Measurements from ENCODE around the gene CHD5.

Gene CHD5

DNA sequence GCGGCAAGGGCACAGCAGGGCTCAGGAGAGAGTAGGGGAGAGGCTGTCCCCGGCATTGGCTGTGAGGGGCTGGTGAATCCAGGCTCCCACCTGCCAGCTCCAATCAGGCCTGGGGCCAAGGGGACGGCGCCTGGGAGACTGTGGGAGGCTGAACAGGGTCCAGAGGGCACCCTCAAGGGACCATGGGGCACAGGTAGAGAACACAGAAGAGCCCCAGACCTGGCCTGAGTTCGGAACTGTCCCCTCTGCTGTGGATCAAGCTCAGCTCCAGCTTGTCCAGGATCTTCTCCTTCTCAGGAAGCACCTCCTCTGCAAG is 67.5 kb downstream of the CHD5 start:
- DNase-seq (ENCODE audit: low read depth) = no peak

DNA sequence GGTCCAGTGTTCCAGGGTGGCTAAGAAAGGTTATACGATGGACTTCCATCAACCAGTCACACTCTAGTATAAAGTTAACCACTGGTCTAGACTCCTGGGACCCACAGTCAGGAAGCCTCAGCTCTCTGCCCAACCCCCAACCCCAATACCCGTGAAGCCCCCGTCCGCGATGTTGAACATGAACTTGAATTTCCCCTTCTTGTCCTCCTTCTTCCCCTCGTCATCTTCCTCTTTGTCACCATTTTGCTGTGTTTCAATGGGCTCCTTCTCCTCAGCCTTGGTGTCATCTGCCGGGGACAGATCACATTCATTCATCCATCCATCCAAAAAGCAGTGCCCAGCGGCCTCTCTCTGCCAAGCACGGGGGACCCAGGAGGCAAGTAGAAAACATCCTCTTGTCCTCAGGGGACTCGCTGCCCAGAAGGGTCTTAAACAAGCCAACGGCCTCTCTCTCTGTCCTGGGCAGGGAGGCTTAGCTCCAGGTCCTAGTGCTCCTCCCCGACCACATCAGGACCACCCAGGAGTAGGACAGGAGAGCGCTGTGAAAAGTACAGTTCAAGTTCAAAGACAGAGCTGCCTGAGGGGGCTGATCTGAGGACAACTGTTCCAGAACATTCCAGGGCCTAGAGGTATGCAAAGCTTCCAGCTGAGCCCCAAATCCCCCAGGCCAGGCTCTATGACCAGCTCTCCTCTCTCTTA is 68.0 kb downstream of the CHD5 start:
- no peak for DNase-seq (ENCODE audit: low read depth)

DNA sequence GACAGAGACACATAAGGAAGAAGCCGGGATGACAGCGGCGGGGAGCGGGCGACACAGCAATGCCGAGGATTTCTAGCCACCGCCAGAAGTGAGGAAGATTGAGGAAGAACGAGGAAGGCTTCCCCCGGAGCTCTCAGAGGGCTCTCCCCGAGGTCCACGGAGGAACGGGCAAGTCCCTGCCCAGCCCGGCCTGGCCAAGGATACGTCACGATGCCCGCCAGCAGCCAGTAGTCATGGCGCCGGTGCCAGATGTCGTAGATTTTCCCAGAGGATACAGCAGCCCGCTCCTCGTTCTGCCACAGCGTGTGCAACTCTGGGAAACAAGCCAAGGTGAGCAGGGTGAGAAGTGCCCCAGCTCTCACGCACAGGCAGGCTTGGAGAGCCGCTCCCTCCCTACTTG is 68.5 kb downstream of the CHD5 start:
- no peak for DNase-seq (ENCODE audit: low read depth)

DNA sequence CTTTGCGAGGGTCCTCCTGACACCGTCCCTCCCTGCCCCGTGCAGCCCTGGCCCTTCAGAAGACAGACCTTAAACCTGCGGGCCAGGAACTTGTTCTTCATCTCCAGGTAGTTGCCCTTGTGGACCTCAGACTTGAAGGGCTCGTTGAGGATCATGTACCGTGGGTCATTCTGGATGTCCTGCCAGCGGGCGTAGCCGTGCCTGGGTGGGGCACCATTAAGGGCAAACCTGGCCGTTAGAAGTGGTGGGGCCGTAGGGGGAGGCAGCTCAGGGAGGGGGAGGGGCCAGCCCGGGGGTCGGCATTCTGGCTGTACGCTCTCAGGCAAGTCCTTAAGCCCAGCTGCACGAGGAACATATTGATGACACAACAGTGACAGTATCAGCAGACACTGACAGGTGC is 69.8 kb downstream of the CHD5 start:
- DNase-seq (ENCODE audit: low read depth) = no peak

DNA sequence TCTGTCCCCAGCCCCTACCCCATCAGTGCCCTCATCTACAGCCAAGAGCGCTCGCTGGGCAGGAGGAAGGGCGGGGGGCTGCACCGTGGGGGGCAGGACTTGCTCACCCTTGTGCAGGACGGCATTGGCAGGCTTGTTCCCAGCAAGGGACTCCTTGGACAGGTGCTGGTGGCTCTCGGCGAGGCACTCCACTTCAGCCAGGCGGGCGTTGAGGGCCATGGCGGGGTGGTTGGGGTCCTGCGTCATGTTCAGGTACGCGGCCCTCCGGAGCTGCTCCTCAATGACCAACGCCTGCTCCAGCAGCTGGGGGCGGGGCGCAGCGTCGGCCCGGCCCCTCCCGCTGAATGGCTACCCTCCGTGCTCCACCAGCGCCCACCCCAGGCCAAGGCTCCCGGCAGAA is 70.4 kb downstream of the CHD5 start:
- no peak for DNase-seq (ENCODE audit: low read depth)

DNA sequence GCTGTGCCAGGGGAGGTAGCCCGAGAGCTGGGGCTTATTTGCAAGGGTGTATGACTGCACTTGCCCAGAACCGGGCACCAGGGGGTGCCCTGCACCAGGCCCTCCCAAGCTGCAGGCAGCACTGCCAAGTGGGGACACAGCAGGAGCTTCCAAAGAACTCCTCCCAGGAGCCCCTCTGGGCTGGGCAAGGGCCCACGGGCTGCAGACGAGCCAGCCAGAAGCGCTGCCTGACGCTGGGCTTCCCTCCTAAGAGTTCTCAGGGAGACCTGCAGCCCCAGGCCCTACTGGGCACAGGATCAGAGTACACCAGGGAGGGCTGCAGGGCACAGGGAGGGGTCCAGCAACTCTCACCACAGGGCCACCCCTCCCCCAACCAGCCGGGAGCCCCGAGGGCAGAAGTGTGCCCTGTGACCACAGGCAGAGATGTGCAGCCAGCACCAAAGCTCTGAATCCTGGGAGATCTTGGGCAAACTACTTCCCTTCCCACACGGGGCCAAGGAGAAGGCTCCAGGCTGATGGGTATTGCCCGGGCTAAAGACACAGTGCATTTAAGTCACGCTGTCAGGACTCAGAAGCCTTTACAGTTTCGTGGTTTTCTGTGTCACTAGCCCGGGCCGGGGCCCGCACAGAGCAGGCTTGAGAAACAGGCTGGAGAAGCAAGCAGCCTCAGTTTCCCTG is 71.0 kb downstream of the CHD5 start:
- no peak for DNase-seq (ENCODE audit: low read depth)

DNA sequence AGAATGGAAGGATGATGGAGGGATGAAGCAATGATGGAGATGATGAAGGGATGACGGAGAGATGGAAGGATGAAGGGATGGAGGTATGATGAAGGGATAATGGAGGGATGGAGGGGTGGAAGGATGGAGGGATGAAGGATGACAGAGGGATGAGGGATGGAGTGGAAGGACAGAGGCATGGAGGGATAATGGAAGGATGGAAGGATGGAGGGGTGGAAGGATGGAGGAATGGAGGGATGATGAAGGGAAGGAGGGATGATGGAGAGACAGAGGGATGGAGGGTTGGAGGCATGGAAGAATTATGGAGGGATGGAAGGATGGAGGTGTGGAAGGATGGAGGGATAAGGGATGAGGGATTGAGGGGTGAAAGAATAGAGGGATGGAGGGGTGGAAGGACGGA is 71.6 kb downstream of the CHD5 start:
- no peak for DNase-seq (ENCODE audit: low read depth)

DNA sequence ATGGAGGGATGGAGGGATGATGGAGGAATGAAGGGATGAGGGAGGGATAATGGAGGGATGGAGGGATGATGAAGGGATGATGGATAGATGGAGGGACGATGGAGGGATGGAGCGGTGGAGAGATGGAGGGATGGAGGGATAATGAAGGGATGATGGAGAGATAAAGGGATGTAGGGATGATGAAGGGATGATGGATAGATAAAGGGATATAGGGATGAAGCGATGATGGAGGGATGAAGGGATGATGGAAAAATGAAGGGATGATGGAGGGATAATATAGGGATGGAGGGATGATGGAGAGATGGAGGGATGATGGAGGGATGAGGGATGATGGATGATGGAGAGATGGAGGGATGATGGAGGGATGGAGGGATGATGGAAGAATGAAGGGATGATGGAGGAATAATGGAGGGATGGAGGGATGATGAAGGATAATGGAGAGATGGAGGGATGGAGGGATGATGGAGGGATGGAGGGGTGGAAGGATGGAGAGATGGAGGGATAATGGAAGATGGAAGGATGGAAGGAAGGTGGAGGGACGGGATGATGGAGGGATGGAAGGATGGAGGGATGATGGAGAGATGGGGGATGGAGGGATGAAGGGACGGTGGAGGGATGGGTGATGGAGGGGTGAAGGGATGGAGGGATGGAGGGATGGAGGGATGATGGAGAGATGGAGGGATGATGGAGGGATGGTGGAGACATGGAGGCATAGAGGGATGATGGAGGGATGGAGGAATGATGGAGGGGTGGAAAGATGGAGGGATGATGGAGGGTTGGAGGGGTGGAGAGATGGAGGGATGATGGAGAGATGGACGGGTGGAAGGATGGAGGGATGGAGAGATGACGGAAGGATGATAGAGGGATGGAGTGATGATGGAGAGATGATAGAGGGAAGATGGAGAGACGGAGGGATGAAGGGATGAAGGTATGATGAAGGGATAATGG is 72.4 kb downstream of the CHD5 start:
- no peak for DNase-seq (ENCODE audit: low read depth)

DNA sequence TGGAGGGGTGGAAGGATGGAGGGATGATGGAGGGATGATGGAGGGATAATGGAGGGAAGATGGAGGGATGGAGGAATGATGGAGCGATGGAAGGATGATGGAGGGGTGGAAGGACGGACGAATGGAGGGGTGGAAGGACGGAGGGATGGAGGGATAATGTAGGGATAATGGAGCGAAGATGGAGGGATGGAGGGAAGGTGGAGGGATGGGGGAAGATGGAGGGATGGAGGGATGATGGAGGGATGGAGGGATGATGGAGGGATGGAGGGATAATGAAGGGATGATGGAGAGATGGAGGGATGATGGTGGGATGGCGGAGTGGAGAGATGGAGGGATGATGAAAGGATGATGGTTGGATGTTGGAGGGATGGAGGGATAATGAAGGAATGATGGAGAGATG is 73.1 kb downstream of the CHD5 start:
- DNase-seq (ENCODE audit: low read depth) = no peak

DNA sequence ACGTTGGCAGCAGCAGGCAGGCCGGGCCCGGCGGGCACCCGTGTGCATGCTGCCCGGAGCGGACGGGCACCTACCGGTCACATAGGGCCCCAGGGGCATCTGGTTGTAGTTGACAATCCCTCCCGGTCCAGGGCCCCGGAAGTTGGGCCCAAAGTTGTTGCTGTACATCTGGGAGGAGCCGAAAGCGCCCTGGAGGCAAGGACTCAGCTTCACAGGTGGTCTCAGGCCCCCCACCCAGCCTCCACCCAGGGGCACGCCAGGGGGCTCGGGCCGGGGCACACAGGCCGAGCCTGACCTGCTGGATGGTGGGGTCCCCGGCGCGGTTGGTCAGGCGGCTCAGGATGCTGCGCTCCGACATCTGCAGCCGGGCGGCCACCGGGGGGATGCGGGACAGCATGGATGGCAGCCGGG is 73.8 kb downstream of the CHD5 start:
- DNase-seq (ENCODE audit: low read depth) = no peak

DNA sequence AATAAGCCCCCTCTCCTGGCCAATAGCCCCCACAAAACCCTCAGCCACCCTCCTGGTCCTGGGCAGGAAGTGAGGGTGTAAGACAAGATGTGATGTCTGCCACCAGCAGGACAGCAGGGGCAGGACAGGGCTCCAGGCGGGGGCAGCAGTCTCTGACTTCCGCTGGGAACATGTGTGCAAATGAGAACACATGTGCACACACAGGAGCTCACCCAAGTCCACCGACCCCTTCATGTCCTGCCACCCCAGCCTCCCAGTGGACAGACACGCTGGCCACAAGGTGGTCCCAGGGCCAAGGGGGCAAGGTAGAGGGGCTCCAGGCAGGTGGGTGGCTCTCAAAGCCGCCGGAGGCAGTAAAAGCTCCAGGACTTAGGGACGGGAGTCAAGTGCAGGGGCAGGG is 74.4 kb downstream of the CHD5 start:
- no peak for DNase-seq (ENCODE audit: low read depth)

DNA sequence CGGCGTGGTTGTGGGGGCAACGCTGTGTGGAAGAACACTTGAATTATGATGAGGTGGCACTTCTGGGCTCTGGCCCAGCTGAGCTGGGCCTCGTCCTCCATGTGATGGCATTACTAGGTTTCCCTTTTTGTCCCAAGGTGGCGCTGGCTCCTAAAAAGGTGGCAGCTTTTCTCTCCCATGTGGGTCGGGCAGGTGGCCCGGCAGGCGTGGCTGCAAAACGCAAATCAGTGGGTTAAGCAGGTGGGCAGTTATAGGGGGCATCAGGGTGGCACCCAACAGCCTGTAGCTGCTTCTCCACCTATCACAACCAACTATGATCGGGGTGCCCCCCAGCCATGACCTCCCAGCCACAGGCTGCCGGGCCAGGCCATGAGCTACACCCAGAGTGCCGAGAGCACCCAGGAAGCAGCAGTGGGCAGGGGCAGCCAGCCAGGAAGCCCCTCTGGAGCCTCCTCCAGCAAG is 74.9 kb downstream of the CHD5 start:
- no peak for DNase-seq (ENCODE audit: low read depth)

DNA sequence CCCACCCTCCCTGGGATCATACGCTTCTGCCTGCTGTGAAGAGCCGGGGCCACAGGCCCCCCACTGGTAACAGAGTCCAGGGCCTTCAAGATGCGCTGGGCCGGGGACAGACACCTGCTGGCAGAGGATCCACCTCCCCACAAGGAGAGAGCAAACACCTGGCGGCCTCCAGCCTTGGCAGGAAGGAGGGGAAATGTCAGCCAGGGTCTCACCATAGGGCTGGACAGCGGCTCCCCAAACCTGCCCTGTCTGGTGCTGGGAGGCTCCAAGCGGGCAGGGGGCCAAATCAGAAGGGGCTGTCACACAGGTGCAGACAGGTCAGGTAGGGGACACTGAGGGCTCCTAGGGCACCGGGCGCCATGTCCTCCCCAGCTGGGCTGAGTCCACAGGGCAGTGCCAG is 75.5 kb downstream of the CHD5 start:
- DNase-seq (ENCODE audit: low read depth) = no peak

DNA sequence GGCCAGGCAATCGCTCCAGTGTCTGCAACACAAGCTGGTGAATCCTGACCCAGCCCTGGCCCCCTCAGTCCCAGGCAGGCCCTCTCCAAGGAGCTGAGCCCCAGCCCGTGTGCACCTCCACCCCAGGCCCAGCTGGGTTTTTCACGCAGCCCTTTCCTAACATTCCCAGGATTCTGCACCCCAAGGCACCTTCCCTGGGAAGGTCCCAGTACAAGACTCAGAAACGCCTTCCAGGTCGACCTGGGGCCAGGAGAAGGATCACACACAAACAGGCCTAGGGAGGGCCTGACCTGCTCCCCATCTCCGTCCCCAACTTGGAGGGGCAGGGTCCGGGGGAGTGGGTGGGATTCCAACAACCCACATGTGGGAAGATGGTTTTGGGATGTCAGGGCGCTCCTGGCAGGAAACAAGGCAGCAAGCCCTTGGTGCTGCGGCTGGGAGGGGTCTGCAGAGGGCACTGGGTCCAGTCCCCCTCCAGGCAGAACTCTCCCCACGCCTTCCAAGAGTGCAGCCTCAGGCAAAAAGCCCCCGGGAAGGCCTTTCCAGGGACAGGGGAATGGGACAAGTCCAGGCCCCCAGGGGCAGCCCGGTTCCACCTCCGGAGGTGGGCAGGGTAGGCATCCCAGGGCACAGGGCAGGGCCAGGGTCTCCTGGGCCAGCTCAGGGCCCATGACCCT is 76.1 kb downstream of the CHD5 start:
- no peak for DNase-seq (ENCODE audit: low read depth)

DNA sequence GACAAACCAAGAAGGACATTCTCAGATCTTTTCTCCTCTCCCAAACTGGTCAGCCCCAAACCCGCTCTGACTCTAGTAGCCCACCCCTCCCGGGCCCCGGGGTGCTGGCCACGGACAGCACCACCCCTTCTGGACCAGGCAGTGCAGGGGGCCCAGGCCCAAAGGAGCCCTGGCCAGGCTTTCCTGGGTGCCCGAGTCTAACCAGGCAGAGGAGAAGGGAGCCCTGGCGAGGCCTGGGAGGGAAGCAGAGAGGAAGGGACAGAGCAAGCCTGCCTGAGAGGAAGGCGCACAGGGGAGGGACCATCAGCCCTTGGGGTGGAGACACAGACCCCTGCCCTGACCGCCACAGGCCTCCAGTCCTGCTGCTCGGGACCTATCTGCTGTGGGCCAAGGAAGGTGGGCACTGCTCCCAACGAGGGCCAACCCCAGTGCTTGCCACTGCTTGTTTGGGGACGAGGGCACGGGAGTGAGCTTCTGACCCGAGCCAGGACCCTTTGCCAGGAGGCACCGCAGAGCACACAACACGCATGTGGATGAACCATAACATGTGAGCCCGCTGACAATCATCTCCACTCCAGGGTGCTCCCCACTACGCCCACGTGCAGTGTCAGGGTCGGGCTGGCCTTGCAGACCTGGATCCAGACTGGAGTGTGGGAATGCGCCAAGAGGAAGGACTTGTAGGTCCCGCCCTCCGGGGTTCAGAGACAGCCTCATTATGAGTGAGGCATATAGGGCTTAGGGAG is 76.8 kb downstream of the CHD5 start:
- DNase-seq (ENCODE audit: low read depth) = no peak

DNA sequence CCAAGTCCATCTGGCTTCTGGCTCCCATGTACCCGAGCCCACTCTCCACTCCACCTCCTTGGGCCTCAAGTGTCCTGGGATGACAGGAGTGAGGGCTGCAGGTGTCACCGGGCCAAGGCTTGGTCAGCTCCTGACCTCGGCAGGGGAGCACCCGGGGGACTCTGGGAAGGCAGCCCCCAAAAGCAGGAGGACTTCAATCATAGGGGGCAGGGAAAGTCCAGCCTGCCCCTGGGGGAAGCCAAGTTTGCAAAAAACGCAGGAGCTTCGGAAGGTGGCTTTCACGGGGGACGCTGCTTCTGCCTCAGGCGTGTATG is 77.6 kb downstream of the CHD5 start:
- DNase-seq (ENCODE audit: low read depth) = no peak

DNA sequence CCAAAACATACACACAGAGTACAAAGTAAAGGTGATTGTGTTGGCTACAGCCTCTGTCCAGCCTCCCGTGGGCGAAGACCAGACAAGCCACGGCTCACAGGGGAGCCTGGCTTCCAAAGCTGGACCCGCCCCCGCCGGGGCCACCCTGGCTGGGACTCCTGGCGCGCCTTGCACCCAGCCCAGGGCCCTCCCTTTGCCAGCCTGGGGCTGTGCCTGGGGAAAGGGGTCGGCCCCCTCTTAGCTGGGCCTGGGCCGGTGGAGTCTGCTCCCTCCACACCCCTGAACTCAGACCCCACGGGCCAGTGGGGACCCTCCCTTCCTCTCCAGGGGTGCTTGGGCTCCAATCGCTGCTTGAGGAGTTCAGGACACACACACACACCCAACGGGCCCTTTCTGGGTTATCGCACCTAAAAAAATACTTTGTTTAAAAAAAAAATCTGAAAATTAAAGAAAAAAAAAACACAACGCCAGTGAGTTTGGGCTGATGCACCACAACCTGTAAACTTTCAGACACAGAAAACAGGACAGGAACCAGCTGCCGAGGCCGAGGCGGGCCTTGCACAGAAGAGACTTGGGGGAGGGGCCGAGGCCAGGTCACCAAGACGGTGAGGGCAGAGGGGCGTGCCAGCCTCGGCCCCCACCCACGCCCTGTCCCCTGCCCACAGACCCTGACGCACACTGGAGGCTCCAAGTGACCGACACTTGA is 78.1 kb downstream of the CHD5 start:
- DNase-seq (ENCODE audit: low read depth) = no peak

DNA sequence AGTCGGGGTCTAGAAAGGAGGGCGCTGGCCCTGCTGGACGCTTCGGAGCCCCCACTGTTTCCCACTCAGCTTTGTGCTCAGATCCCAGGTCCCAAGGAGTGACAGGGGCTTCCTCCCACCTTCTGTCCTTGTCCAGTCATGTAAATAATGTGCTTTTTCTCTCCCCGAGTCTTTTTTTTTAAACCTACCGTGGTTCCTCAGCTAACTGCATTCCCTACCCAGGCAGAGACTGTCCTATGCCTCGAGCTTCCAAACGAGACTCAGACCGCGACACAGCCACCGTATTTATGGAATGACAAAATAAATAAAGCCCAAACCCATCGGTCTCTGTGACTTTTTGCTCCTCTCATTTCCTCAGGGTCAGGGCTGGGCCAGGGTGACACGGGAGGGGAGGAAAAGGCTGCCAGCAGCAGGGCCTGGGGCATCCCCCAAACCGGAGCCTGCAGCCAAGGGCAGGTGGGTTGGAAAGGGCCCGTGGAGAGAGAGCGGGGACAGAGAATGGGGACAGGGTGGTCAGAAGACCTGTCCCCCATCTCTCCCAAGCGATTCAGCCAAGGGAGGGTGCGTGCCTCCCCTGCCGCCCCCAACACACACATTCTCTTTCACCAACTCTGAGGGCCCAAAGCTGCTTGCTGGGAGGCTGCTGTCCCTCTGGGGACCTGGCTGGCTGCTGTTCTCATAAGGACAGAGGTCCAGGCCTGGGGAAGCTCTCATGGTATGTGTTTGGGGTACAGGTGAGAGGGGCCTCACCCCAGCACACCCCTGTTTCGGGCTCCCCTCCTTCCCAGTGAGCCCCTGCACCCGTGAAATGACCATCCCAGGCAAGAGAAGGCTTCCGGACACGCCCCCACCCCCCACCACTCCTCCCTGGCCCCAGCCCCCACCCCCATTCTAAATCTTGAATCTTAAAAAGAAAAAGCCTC is 79.0 kb downstream of the CHD5 start:
- DNase-seq (ENCODE audit: low read depth) = no peak

DNA sequence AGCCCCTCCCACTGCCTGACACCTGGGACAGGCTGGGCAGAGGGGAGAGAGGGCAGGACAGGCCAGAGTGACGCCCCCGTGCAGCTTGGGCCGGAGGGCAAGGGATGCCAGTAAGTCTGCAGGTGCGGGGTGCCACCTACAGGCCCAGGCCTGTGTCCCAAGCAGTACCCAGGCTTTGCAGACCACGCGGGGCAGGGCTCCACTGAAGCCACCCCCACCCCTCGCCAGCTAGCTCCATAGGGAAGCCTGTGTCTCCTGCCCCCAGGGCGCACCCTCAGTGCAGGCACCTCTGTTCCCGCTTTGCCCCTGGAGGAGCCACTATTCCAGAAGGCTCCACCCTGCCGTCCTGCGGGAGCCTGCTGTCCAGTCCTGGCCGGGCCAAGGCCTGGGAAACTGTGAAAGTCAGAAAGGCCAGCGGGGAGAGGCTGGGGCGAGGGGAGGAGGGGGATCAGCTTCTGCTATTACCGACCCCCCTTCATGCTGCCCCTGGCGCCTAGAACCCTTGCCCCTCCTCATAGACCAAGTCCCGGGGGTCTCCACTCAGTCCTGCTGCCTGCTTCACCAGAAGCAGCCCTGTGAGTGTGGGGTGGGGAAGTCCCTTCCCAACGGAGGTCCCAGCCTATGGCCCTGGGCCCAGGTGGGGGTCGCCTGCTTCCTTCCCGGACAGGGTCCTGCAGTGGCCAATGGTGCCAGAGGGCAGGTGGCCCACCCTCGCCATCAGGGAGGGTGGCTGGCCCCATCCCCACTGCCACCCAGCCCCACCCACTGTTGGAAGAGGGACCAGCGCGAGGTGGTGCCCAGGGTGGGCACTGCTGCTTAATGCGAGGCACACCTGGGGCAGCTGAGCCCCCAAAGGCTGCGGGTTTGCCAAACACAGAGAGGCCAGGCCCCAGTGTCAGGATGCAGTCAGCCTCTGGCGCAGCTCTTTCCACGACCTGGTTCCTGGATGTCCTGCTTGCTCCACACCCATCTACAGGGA is 80.0 kb downstream of the CHD5 start:
- no peak for DNase-seq (ENCODE audit: low read depth)

Measured in activated gamma-delta T cell treated with anti-CD3 and anti-CD28 coated beads, Interleukin-2, amount 50 U/mL, for 16 hours (primary cell).